Loucy (cell line): ENCODE measurements around the gene AGAP1.

Experiments
- H2AFZ ChIP-seq: fragments of 200-600 bp; sonication (generic); 2 replicates; pipeline ENCODE4 v1.6.0; 2016; ENCODE audit warnings: antibody characterized with exemption, mild to moderate bottlenecking, low read length, moderate library complexity
- H3F3A ChIP-seq: fragments of 200-600 bp; 2 replicates; pipeline ENCODE4 v1.6.0; 2016; ENCODE audit warnings: antibody characterized with exemption, low read depth, mild to moderate bottlenecking
- H3K27me3 ChIP-seq: fragments of 200-600 bp; sonication (generic); 2 replicates; pipeline ENCODE4 v1.6.1; 2014; ENCODE audit warnings: low read length, mild to moderate bottlenecking; ENCODE audit not compliant: insufficient read depth, poor library complexity, severe bottlenecking
- H3K36me3 ChIP-seq: fragments of 200-600 bp; sonication (generic); 2 replicates; pipeline ENCODE4 v1.6.1; 2016; ENCODE audit warnings: low read length; ENCODE audit not compliant: insufficient read depth
- H3K4me1 ChIP-seq: fragments of 200-600 bp; sonication (generic); 2 replicates; pipeline ENCODE4 v1.5.1; 2014; ENCODE audit warnings: low read length, mild to moderate bottlenecking; ENCODE audit not compliant: insufficient read depth, poor library complexity, severe bottlenecking
- H3K4me2 ChIP-seq: fragments of 200-600 bp; sonication (generic); 2 replicates; pipeline ENCODE4 v1.6.0; 2014; ENCODE audit warnings: antibody characterized with exemption, low read length, low read depth, mild to moderate bottlenecking; ENCODE audit not compliant: poor library complexity, severe bottlenecking
- H3K4me3 ChIP-seq: fragments of 200-600 bp; sonication (generic); 2 replicates; pipeline ENCODE4 v1.5.1; 2014; ENCODE audit warnings: low read length, mild to moderate bottlenecking, mixed read lengths; ENCODE audit not compliant: poor library complexity, severe bottlenecking
- H3K79me2 ChIP-seq: fragments of 200-600 bp; sonication (generic); 2 replicates; pipeline ENCODE4 v1.6.1; 2014; ENCODE audit warnings: low read length; ENCODE audit not compliant: insufficient read depth
- H3K9ac ChIP-seq: fragments of 200-600 bp; sonication (generic); 2 replicates; pipeline ENCODE4 v1.6.0; 2014; ENCODE audit warnings: mild to moderate bottlenecking, low read depth, low read length, moderate library complexity; ENCODE audit not compliant: poor library complexity, severe bottlenecking
- H3K9me2 ChIP-seq: fragments of 200-600 bp; sonication (generic); replicated peaks from 2 replicates; pipeline ENCODE4 v1.6.1; 2016; ENCODE audit warnings: low read depth, low read length, mixed read lengths
- H3K9me3 ChIP-seq: fragments of 200-600 bp; sonication (generic); 2 replicates; pipeline ENCODE4 v1.6.1; 2014; ENCODE audit warnings: mild to moderate bottlenecking, antibody characterized with exemption, low read length, low read depth; ENCODE audit not compliant: insufficient read depth
- H4K20me1 ChIP-seq: fragments of 200-600 bp; sonication (generic); 2 replicates; pipeline ENCODE4 v1.6.0; 2014; ENCODE audit warnings: antibody characterized with exemption, low read length, mild to moderate bottlenecking; ENCODE audit not compliant: insufficient read depth, poor library complexity, severe bottlenecking
- CTCF ChIP-seq: fragments of 200-600 bp; sonication (generic); conservative IDR thresholded peaks from 2 replicates; pipeline ENCODE4 v1.5.1; 2014; ENCODE audit warnings: mild to moderate bottlenecking, antibody characterized with exemption, low read length
- EZH2phosphoT487 ChIP-seq: fragments of 200-600 bp; IDR thresholded peaks from 2 replicates; pipeline ENCODE4 v1.6.1; 2018; ENCODE audit warnings: antibody characterized with exemption, mild to moderate bottlenecking, moderate library complexity, borderline replicate concordance

Gene AGAP1

DNA sequence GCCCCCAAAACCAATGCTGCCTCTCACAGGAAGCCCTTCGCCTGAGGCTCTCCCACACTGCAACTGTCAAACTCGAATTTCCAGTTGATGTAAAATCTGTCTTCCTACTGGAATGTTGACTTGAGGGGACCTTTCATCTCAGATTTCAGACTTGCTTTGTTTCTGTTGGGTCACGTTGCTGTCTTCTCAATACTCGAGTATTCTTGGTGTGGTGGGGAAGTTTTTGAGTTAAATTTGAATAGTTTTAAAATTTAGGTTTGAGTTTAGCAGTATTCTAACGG lies 50.8 kb downstream of the AGAP1 start:
- Histone ChIP-seq H3K9me2 (no peaks in the 10 kb centered on the region), H3K4me3 (no peak overlapping the region), H3K36me3 (no peaks in the 10 kb centered on the region), H2AFZ (no peak overlapping the region), H3K4me1 (no peaks in the 10 kb centered on the region), H3K4me2 (no peak overlapping the region), H3K9me3 (no peaks in the 10 kb centered on the region), H3F3A (no peaks in the 10 kb centered on the region), H3K27me3 (no peaks in the 10 kb centered on the region), H3K9ac (no peak overlapping the region), H3K79me2 (no peaks in the 10 kb centered on the region), H4K20me1 (no peaks in the 10 kb centered on the region)
- no peak for TF ChIP-seq EZH2phosphoT487
- no peak for TF ChIP-seq CTCF

GRCh38 chr2:235545339-235546150 lies 51.7 kb downstream of the AGAP1 start:
- no peak for TF ChIP-seq CTCF
- no peak for TF ChIP-seq EZH2phosphoT487
- H3K4me3 ChIP-seq, result no peak overlapping the region
- no peak overlapping the region for H3K4me2 ChIP-seq
- no peaks in the 10 kb centered on the region for H4K20me1 ChIP-seq
- no peaks in the 10 kb centered on the region for H3K27me3 ChIP-seq
- H3K4me1 ChIP-seq, result no peaks in the 10 kb centered on the region
- no peaks in the 10 kb centered on the region for H3K79me2 ChIP-seq
- no peaks in the 10 kb centered on the region for H3K9me3 ChIP-seq
- H2AFZ ChIP-seq, result no peak overlapping the region
- H3K9me2 ChIP-seq, result no peaks in the 10 kb centered on the region
- H3K36me3 ChIP-seq, result no peaks in the 10 kb centered on the region
- no peaks in the 10 kb centered on the region for H3F3A ChIP-seq
- H3K9ac ChIP-seq, result no peak overlapping the region

DNA sequence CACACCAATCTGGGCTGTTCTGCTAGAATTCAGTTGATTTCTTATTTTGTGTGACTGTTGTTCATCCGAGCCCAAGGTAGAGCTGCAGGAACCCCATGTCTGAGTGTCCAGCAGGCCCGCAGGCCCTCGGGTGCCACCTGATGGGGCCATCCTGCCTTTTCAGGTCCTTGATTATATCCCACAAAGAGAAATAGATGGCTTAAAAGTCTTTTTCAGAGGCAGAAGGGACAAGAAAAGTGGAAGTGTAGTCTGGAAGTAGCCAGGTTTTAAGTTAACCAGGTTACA lies 52.2 kb downstream of the AGAP1 start:
- H3K4me1 ChIP-seq, result no peaks in the 10 kb centered on the region
- TF ChIP-seq CTCF (no peak), EZH2phosphoT487 (no peak)
- no peak overlapping the region for H3K4me2 ChIP-seq
- no peak overlapping the region for H3K4me3 ChIP-seq
- no peak overlapping the region for H3K9ac ChIP-seq
- H3K27me3 ChIP-seq, result no peaks in the 10 kb centered on the region
- no peaks in the 10 kb centered on the region for H3K9me2 ChIP-seq
- H4K20me1 ChIP-seq, result no peaks in the 10 kb centered on the region
- no peaks in the 10 kb centered on the region for H3K9me3 ChIP-seq
- H2AFZ ChIP-seq, result no peak overlapping the region
- H3K36me3 ChIP-seq, result no peaks in the 10 kb centered on the region
- no peaks in the 10 kb centered on the region for H3F3A ChIP-seq
- no peaks in the 10 kb centered on the region for H3K79me2 ChIP-seq
